B cell (primary cell): ENCODE results near the gene NME5. TPM values are rescaled to one million over a fixed set of nuclear protein-coding genes. Genes with fewer than 3 reads are reported as not detected.

Experiments used
- ATAC-seq: fragments of 200-7000 bp; cut with Tn5 transposase; one replicate; pipeline ENCODE4 v1.10.0; 2021; ENCODE audit warnings: low read depth, mild to moderate bottlenecking, moderate number of reproducible peaks, moderate library complexity
- CTCF ChIA-PET: fragments of 350-600 bp; sonication (Branson Sonifier 250); formaldehyde crosslinking; loops from one replicate; lab custom pipeline; 2021; ENCODE audit warnings: antibody characterized with exemption, inconsistent platforms; lab: Charles Lee
- POLR2A ChIA-PET: fragments of 350-600 bp; sonication (Branson Sonifier 250); formaldehyde crosslinking; loops from one replicate; lab custom pipeline; 2021; ENCODE audit warnings: antibody characterized with exemption; lab: Charles Lee
- DNase-seq: peaks from one replicate; pipeline ENCODE4 v3.0.0; 2013
- H2AFZ ChIP-seq: 2 replicates; pipeline ENCODE4 v1.6.1; 2012; ENCODE audit warnings: mild to moderate bottlenecking, low read depth, low read length; ENCODE audit not compliant: insufficient read depth, poor library complexity, severe bottlenecking
- H3K27ac ChIP-seq, 2 donors: 1 replicate in 1 of 2; 2 replicates in 1 of 2; pipeline ENCODE4 v1.5.1; 2012 to 2013; ENCODE audit warnings: low read length in 2 of 2, mild to moderate bottlenecking in 2 of 2, moderate library complexity in 1 of 2
- H3K27me3 ChIP-seq, 4 experiments: fragments of 200-600 bp in 1 of 4; sonication (generic) in 1 of 4; replicated peaks in 1 of 4; 1 replicate in 2 of 4; 2 replicates in 2 of 4; pipeline versions ENCODE4 v1.6.1 to v1.7.0; 2013 to 2016; ENCODE audit warnings: low read length in 3 of 4, mild to moderate bottlenecking in 2 of 4, mixed read lengths in 1 of 4, moderate library complexity in 1 of 4; ENCODE audit not compliant: insufficient read depth in 4 of 4, control insufficient read depth in 3 of 4; ENCODE audit errors: control extremely low read depth in 1 of 4
- H3K36me3 ChIP-seq, 2 experiments: replicated peaks in 1 of 2; 1 replicate in 1 of 2; 2 replicates in 1 of 2; pipeline versions ENCODE4 v1.6.1 to v1.7.1; 2013; ENCODE audit warnings: low read length in 1 of 2; ENCODE audit not compliant: insufficient read depth in 2 of 2, control insufficient read depth in 1 of 2; ENCODE audit errors: control extremely low read depth in 1 of 2, extremely low read depth in 1 of 2
- H3K4me1 ChIP-seq, 2 donors: fragments of 200-600 bp in 1 of 2; sonication (generic) in 1 of 2; 1 replicate in 1 of 2; 2 replicates in 1 of 2; pipeline versions ENCODE4 v1.5.1 to v1.6.1; 2013 to 2017; ENCODE audit warnings: low read length in 2 of 2; ENCODE audit not compliant: control insufficient read depth in 2 of 2, insufficient read depth in 2 of 2
- H3K4me2 ChIP-seq: replicated peaks from 2 replicates; pipeline ENCODE3; 2012; ENCODE audit warnings: mild to moderate bottlenecking, low read depth, low read length; ENCODE audit not compliant: poor library complexity, severe bottlenecking
- H3K4me3 ChIP-seq, 5 experiments: fragments of 200-600 bp in 1 of 5; sonication (generic) in 1 of 5; 1 replicate in 3 of 5; 2 replicates in 2 of 5; pipeline versions ENCODE4 v1.5.1 to v1.7.0; 2011 to 2016; ENCODE audit warnings: low read length in 4 of 5, mild to moderate bottlenecking in 4 of 5, low read depth in 2 of 5, control low read depth in 1 of 5, moderate library complexity in 1 of 5; ENCODE audit not compliant: insufficient read depth in 1 of 5; ENCODE audit errors: control extremely low read depth in 1 of 5, extremely low read depth in 1 of 5
- H3K79me2 ChIP-seq: fragments of 200-600 bp; sonication (generic); one replicate; pipeline ENCODE4 v1.6.0; 2016; ENCODE audit warnings: low read length; ENCODE audit not compliant: control insufficient read depth, insufficient read depth
- H3K9ac ChIP-seq: fragments of 200-600 bp; sonication (generic); 2 replicates; pipeline ENCODE4 v1.6.1; 2017; ENCODE audit warnings: mild to moderate bottlenecking, low read length, moderate library complexity
- H3K9me3 ChIP-seq, 3 donors: one replicate each; pipeline versions ENCODE4 v1.6.1 to v1.7.1; 2013; ENCODE audit warnings: low read length in 2 of 3; ENCODE audit not compliant: control insufficient read depth in 2 of 3, insufficient read depth in 1 of 3; ENCODE audit errors: control extremely low read depth in 1 of 3
- H4K20me1 ChIP-seq: 2 replicates; pipeline ENCODE4 v1.6.0; 2012; ENCODE audit warnings: mild to moderate bottlenecking, low read length; ENCODE audit not compliant: insufficient read depth, control insufficient read depth, poor library complexity, severe bottlenecking
- H3K27ac Mint-ChIP-seq: one replicate; pipeline ENCODE4 v1.8.0; 2021; ENCODE audit warnings: mixed read lengths
- H3K27me3 Mint-ChIP-seq: one replicate; pipeline ENCODE4 v1.8.0; 2021; ENCODE audit warnings: mixed read lengths
- H3K4me1 Mint-ChIP-seq: one replicate; pipeline ENCODE4 v1.8.0; 2021; ENCODE audit warnings: mixed read lengths
- H3K4me3 Mint-ChIP-seq: one replicate; pipeline ENCODE4 v1.8.0; 2021; ENCODE audit warnings: mixed read lengths
- H3K9me3 Mint-ChIP-seq: one replicate; pipeline ENCODE4 v1.8.0; 2022; ENCODE audit warnings: mixed read lengths; ENCODE audit not compliant: insufficient read depth
- EZH2 ChIP-seq: IDR thresholded peaks from 2 replicates; pipeline ENCODE4 v1.6.1; 2012; ENCODE audit warnings: borderline replicate concordance, low read depth, mild to moderate bottlenecking, moderate library complexity, low read length; ENCODE audit not compliant: insufficient read depth, poor library complexity, severe bottlenecking
- WGBS: methylation state at CpG from one replicate; pipeline ENCODE4 v1.1.5; 2013; ENCODE audit warnings: missing lambda C conversion rate; ENCODE audit not compliant: insufficient coverage; 5-methylcytosine and 5-hydroxymethylcytosine counted together
- intact Hi-C: fragments of 100-400 bp; cut with micrococcal nuclease; formaldehyde crosslinking; loops from one replicate; pipeline ENCODE4 v1.10.0; 2022
- polyA minus RNA-seq: library from RNA; depleted of rRNA, polyadenylated mRNA; stranded (reverse); fragments of >200 nt; gene quantifications from 2 replicates; pipeline ENCODE4 v1.2.3, GENCODE V29; 2012
- polyA plus RNA-seq: library from polyadenylated mRNA; depleted of rRNA; stranded (reverse); fragments of >200 nt; gene quantifications from 2 replicates; pipeline ENCODE4 v1.2.3, GENCODE V29; 2012
- total RNA-seq, 2 donors: library from RNA; stranded (reverse); fragments of 120-200 nt in 1 of 2; gene quantifications; 1 replicate in 1 of 2; 2 replicates in 1 of 2; pipeline versions ENCODE4 v1.2.3 to v1.2.4, GENCODE V29; 2013 to 2022
- TF ChIP-seq, protein P1 (sequence below): fragments of 200-600 bp; IDR thresholded peaks from one replicate; pipeline ENCODE4 v1.8.0; 2022; ENCODE audit warnings: antibody characterized with exemption, mild to moderate bottlenecking

NME5 gene, protein sequence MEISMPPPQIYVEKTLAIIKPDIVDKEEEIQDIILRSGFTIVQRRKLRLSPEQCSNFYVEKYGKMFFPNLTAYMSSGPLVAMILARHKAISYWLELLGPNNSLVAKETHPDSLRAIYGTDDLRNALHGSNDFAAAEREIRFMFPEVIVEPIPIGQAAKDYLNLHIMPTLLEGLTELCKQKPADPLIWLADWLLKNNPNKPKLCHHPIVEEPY
- total RNA-seq, result not detected in 2 replicates
- not detected for total RNA-seq (2013)
- polyA plus RNA-seq, result not detected in 2 replicates
- not detected in 2 replicates for polyA minus RNA-seq

DNA sequence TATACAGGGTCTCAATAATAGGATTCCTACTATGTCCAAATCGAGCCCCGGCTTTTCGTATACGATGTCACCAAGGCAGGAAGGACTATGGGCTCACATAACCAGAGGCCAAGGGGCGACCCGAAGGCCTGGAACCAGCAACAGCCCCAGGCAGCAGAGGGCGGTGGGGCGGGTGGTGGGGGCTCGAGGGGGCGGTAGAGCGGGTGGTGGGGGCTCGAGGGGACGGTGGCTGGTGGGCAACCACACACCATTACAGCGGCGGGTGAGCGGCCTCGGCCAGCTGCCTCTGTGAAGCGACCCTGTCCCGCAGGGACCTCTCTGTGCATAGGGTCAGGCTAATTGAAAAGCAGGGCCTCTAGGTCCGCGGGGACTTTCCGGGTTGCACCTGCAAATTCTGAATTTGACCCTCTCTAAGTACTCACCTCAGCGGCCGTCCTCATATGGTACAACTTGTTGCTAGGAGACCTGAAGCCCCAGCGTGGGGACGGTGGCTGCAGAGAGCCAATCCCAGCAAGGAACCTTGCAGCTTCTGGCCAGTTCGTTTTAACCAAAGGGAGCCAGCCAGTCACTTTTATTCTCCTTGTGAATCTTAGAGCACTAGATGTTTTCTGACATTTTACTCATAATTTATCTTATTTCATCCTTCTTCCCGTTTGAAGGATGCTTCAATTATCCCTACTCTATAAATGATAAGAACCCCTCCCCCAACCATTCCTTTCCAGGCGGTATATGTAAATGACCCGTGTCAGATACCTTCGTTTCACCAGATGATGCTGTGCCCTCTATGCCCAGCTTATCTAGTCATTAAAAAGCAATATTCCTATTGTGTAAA is at the start of gene NME5:
NME5 (minus strand) TSS at position 480 of the 832 bp plus-strand sequence. CDS start 648 bp downstream, outside the sequence.
- POLR2A ChIA-PET, result no interaction called here
- H3K4me1 Mint-ChIP-seq, result peaks cover 9% of the 10 kb centered on the region
- Histone ChIP-seq H3K36me3 (no peaks in the 10 kb centered on the region), H3K9ac (peak within 1 kb of the TSS; percentile 47), H3K4me3 (peak within 1 kb of the TSS in 3 of 5 experiments; percentile 21 to 33 (median 23)), H3K79me2 (no peaks in the 10 kb centered on the region), H3K27ac (no peak within 1 kb of the TSS), H3K4me2 (peak within 1 kb of the TSS; percentile 60), H3K27me3 (peaks cover 0 to 6% (median 5%) of the 10 kb centered on the region in 4 experiments), H3K4me1 (peaks cover 5 to 8% of the 10 kb centered on the region in 2 donors), H2AFZ (peak within 1 kb of the TSS; percentile 49), H3K9me3 (peaks cover 0 to 4% (median 0%) of the 10 kb centered on the region in 3 donors), H4K20me1 (no peaks in the 10 kb centered on the region)
- 9% methylated on average over 19 of the region's 31 CpGs for WGBS
- no peak for ATAC-seq
- H3K27me3 Mint-ChIP-seq, result peaks cover 16% of the 10 kb centered on the region
- peak within 1 kb of the TSS; percentile 71 for H3K4me3 Mint-ChIP-seq
- CTCF ChIA-PET, result interaction anchor here (1.0 to 1.6 kb wide), 5 partner anchors 31 to 479 kb away, joined by 3 to 6 read pairs (median 4); no protein-coding TSS in a partner anchor
- H3K9me3 Mint-ChIP-seq, result no peaks in the 10 kb centered on the region
- intact Hi-C loops, result loop anchor here (10.0 kb wide), 1 partner anchor 474 kb away; no protein-coding TSS in a partner anchor
- peak; percentile 33 for DNase-seq
- TF ChIP-seq, protein P1, sequence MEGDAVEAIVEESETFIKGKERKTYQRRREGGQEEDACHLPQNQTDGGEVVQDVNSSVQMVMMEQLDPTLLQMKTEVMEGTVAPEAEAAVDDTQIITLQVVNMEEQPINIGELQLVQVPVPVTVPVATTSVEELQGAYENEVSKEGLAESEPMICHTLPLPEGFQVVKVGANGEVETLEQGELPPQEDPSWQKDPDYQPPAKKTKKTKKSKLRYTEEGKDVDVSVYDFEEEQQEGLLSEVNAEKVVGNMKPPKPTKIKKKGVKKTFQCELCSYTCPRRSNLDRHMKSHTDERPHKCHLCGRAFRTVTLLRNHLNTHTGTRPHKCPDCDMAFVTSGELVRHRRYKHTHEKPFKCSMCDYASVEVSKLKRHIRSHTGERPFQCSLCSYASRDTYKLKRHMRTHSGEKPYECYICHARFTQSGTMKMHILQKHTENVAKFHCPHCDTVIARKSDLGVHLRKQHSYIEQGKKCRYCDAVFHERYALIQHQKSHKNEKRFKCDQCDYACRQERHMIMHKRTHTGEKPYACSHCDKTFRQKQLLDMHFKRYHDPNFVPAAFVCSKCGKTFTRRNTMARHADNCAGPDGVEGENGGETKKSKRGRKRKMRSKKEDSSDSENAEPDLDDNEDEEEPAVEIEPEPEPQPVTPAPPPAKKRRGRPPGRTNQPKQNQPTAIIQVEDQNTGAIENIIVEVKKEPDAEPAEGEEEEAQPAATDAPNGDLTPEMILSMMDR, result no peak
- TF ChIP-seq EZH2, result no peak
- H3K27ac Mint-ChIP-seq, result no peak within 1 kb of the TSS
